GM21528 (cell line): ENCODE measurements around the gene MYO5B.
"Not testable (repeated sequence)": the region's sequence is repeated elsewhere in the genome, so short reads cannot be mapped to it uniquely, and the experiment has no call there.

Experiments used
- ATAC-seq: cut with Tn5 transposase; IDR thresholded peaks from one replicate; pipeline ENCODE4 v1.9.1; 2021; ENCODE audit warnings: mild to moderate bottlenecking, moderate library complexity; ENCODE audit not compliant: unreplicated experiment, low FRiP score

Gene MYO5B

DNA sequence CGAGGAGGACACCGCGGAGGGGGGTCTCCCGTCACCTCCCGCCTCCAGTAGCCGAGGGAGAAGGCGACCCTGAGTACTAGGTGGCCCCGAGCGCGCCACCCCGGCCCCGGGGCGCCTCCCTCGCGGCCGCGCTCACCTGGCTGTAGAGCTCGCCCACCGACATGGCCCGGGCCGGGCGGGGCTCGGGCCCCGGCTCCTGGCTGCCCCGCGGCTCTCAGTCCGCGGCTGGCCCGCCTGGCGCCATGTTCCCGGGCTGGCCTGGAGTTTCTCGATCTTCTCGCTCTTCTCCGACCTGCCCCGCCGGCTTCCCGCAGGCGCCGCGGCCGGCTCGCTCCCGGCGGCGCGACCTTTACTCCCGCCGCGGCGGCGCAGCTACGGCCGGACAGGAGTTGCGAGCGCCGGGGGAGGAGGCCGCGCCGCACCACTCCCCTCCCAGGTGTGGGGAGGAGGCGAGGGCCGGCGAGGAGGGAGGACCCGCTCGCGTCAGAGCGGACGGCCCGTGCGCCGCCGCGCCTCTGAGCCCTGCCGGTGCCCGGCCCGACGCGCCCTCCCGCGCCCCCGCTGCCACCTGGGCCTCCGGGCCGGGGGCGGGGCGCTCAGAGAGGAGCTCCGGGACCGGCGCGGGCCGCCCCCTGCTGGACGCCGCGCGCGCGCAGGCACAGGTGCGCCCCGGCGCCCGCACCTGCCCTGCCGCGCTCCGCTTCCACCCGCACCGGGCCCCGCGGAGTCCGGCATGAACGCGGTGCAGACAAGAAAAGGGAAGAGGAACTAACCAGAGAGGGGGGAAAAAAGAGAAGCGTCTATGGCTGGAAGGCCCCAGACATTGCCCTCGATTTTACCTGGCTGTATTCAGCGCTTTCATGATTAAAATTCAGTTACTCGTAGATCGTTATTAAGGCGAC lies at the start of gene MYO5B:
TSS of gene MYO5B (minus strand) at position 517 of the 902 bp plus-strand sequence. CDS start at position 163, 354 bp downstream.
- peak; percentile 62 for ATAC-seq

DNA sequence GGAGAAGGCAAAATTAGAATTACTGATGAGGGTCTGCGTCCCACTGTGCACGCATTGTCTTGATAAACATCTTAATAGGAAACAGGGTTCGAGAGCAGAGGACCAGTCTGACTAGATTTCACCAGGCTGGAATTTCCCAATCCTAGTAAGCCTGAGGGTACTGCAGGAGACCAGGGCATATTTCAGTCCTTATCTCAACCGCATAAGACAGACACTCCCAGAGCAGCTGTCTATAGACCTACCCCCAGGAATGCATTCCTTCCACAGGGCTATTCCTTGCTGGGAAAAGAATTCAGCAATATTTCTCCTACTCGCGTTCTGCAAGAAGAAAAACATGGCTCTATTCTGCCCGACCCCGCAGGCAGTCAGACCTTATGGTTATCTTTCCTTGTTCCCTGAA lies 46.8 kb upstream of the MYO5B start:
- not testable (repeated sequence) for ATAC-seq

- no peak for ATAC-seq
Observed at GRCh38 chr18:50240080-50240563, 45.2 kb upstream of the MYO5B start.

DNA sequence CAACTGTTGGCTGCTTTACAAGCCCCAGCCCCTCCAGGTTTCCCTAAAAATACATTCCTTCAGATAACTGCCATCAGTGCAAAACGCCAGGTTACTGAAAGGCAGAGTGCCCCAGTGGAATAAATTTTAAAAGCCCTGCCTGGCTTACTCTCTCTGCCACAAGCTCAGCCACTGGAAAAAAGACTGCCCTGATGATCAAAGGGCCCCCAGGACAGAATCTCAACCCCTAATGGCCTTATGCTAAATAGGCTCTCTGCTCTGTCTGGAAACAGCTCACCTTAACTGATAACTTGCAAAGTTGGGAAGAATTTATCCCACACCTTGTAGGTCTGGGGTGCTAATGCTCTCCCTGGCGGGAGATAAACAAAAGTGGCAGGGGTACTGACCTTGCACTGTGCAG lies 37.5 kb upstream of the MYO5B start:
- ATAC-seq = no peak

DNA sequence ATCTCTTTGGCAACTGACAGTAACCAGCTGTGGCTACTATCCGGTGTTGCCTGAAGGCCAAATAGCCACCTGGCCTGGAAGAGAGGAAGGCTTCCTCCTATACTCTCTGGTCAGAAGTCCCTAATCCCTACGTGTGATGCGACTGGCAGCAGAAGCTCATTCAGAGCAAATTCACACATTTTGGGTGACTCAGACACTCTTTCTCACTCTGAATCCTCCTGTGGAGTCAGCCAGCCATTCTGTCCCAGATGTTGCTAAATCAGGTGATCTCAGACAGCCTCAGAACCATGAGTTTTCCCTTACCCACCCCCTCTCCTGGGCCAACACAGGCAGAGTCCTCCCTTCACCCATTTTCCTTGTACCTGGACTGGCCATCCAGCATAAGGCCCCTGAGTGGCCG lies 36.7 kb upstream of the MYO5B start:
- ATAC-seq = no peak

DNA sequence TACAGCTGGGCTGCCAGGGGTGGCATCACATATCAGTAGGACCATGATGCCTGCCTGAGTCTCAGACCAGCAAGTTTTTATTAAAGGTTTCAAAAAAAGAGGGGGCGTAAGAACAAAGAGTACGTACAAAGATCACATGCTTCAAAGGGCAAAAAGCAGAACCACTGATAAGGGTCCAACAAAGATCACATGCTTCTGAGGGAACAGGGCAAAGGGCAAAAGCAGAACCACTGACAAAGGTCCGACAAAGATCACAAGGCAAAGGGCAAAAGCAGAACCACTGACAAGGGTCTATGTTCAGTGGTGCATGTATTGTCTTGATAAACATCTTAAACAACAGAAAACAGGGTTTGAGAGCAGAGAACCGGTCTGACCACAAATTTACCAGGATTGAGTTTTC lies 25.3 kb upstream of the MYO5B start:
- not testable (repeated sequence) for ATAC-seq

DNA sequence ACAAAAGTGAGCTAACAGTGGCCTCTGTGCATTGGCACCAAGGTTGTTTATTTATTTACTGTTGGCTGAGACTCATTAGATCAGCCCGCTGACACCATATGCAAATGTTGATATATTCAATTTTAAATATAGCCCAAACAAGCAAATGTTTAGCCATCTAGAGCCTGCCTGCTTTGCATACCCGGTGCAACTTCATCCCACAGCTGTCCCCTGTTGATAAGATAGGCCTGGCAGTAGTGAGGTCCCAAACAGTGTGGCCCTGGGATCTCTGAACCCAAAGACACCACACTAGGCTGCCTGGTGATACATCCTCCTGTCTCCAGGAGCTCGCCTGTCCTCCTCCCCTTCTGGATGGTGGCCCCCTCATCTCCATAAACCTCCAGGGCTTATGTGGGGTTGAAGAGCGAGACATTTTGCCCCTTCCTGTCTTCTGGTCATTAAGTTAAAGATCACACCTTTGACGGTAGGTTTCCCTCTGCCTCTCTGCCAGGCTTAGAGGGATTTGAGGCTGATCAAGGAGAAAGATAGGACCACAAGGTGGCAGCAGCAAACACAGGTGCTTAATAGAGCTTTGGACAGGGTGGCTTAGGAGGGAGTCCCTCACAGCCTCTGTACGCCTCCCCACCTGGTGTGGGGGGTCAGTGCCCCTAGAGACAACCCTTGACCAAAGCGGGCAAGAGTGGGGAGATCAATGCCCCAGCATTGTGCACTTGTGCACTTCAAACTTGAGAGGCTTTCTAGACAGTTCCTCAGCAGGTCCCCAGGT lies 23.7 kb upstream of the MYO5B start:
- ATAC-seq = peak; percentile 71

GRCh38 chr18:50209311-50209710 lies 14.4 kb upstream of the MYO5B start:
- ATAC-seq = no peak

DNA sequence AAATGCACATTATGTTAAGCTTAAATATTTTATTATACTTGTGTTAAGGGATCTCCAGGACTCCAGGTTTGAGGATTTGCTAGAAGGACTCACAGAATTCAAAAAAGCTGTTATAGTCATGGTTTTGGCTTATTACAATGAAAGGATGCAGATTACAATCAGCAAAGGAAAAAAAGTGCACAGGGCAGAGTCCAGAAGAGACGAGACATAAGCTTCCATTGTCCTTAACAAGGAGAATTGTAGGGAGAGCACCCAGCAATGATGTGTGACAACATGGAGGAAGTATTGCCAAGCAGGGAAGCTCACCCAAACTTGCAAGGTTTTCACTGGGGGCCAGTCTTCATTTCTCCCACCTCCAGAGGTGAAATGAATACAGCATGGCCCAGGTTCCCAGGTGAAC lies 12.8 kb upstream of the MYO5B start:
- no peak for ATAC-seq

DNA sequence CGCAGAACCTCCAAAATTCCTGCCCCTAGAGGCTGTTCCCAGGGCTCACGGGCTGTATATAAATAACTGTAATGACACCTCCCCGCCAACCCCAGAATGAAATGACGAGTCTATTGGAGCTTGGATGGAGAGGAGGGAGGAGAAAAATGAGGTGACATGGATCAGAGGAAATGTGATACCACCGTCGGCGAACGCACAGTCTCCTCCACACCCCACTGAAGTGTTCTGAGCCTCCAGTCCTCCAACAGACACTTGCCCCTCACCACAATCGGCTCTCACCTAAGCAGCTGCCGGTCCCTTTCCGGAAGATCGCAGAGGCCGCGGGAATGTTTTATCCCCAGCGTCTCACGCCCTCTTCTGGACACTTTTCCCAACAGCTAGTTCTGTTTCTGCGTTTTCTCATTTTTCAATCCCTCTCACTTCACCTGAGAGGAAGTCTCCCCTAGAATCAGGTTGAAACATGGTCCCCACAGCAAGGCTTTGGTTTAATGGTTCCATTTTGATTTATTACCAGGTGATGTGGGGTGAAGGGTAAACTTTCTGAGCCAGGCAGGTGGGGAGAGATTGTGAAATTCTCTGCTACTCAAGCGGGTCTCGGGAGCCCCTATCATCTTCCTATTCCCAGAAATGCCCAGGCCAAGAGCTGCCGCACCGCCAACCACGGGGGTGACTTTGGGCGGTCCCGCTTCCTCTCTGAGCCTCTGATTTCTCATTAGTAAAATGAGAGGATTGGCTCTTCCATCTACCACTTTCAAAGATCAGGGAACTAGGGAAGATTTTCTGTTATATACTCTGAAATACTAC lies 9.1 kb upstream of the MYO5B start:
- no peak for ATAC-seq

GRCh38 chr18:50201476-50202018 lies 6.6 kb upstream of the MYO5B start:
- no peak for ATAC-seq

GRCh38 chr18:50199921-50200320 lies 5.0 kb upstream of the MYO5B start:
- ATAC-seq = no peak

DNA sequence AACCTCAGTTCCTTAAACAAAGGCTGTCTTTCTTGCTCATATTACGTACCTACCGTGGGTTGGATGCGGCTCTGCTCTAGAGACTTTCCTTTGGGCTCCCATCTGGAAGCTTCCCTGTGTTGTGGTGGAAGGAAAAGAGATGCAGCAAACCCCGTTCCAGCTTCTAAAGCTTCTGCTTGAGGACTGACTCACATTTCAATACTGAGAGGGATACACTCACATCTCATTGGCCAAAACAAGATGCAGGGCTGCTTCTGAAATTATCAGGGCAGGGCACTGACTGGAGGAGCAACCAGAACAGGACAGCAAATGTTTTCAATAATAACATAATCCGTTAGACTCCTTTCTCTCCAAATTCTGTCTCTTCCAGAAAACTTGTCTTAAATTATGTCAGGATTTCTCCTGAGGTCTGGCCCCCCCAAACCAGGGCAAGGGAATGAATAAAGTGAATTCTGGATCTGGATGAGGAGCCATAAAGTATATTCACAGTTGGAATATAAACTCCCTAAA lies 4.5 kb upstream of the MYO5B start:
- no peak for ATAC-seq

DNA sequence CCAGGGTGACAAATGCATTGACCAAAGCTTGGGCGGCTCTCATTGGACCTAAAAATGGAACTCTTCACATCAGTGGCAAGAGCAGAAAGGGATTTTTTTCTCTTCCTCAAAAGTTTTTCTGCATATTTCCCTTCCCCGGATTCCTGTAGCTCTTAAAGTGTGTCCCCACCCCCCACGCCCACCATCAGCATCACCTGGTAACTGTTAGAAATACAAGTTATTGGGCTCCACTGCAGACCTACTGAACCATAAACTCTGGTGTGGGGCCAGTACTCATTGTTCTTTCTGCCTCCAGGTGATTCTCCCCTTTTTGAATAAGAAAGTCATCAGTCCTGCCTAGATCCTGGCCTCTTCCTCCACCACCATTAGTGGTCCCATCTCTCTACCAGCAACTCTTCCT lies 1.3 kb upstream of the MYO5B start:
- no peak for ATAC-seq

DNA sequence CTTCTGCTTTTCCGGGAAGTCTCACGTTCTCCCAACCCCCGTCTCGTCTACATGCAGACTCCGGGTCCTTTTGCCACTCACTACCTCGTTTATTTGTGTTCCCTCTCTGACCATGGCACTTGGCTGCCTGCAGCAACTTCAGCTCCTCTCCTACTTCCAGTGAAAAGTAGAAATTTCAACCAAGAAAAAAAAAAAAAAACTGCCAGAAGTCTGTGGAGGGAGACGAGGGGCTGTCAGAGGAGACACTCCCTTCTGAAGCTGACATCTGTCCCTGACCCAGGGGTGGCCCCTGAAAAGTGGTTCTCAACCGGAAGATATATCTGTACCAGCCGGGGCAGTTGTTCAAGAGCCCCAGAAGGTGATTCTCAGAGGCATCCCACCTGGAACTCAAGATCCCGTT lies 742 bp upstream of the MYO5B start:
- ATAC-seq = no peak

- ATAC-seq = no peak
Observed at GRCh38 chr18:50193796-50194630, 934 bp downstream of the MYO5B start.

- ATAC-seq = no peak
Observed at GRCh38 chr18:50192995-50193795, 1.8 kb downstream of the MYO5B start.

GRCh38 chr18:50190926-50191325 lies 4.0 kb downstream of the MYO5B start:
- no peak for ATAC-seq
